Fibroblast of lung (primary cell): ENCODE data around the gene KCTD19. TPM values are rescaled to one million over a fixed set of nuclear protein-coding genes. Genes with fewer than 3 reads are reported as not detected.

Experiments
- DNase-seq, 2 donors: peaks; one replicate each; pipeline versions ENCODE4 v3.0.0 to v3.0.0-alpha.2; 2010; ENCODE audit warnings: low read depth in 2 of 2
- H2AFZ ChIP-seq: 2 replicates; pipeline ENCODE4 v1.5.1; 2012; ENCODE audit warnings: low read length, control low read depth, inconsistent platforms
- H3K27ac ChIP-seq: 2 replicates; pipeline ENCODE4 v1.5.1; 2011; ENCODE audit warnings: low read length, control low read depth; ENCODE audit not compliant: insufficient read depth
- H3K27me3 ChIP-seq: 2 replicates; pipeline ENCODE4 v1.5.1; 2011; ENCODE audit warnings: mild to moderate bottlenecking, low read length; ENCODE audit not compliant: control insufficient read depth, insufficient read depth
- H3K36me3 ChIP-seq: 2 replicates; pipeline ENCODE4 v1.5.1; 2011; ENCODE audit warnings: low read length; ENCODE audit not compliant: control insufficient read depth, insufficient read depth
- H3K4me1 ChIP-seq: 2 replicates; pipeline ENCODE4 v1.5.1; 2011; ENCODE audit warnings: low read length; ENCODE audit not compliant: control insufficient read depth, insufficient read depth; ENCODE audit errors: extremely low read depth
- H3K4me2 ChIP-seq: 2 replicates; pipeline ENCODE4 v1.5.1; 2011; ENCODE audit warnings: low read length, control low read depth; ENCODE audit not compliant: insufficient read depth; ENCODE audit errors: extremely low read depth
- H3K4me3 ChIP-seq, 4 experiments: fragments of 200-600 bp in 1 of 4; sonication (generic) in 1 of 4; replicated peaks in 1 of 4; 2 replicates each; pipeline ENCODE4 v1.5.1; 2011 to 2016; ENCODE audit warnings: low read length in 4 of 4, low read depth in 3 of 4, mild to moderate bottlenecking in 3 of 4, control low read depth in 2 of 4, inconsistent platforms in 1 of 4, mixed read lengths in 1 of 4; ENCODE audit not compliant: insufficient read depth in 1 of 4; ENCODE audit errors: control extremely low read depth in 1 of 4
- H3K79me2 ChIP-seq: 2 replicates; pipeline ENCODE4 v1.5.1; 2012; ENCODE audit warnings: mild to moderate bottlenecking, low read length, inconsistent platforms; ENCODE audit not compliant: control insufficient read depth, insufficient read depth
- H3K9ac ChIP-seq: 2 replicates; pipeline ENCODE4 v1.5.1; 2011; ENCODE audit warnings: mild to moderate bottlenecking, low read length, control low read depth; ENCODE audit not compliant: insufficient read depth
- H3K9me3 ChIP-seq: 2 replicates; pipeline ENCODE4 v1.5.1; 2012; ENCODE audit warnings: low read depth, low read length; ENCODE audit not compliant: control insufficient read depth, insufficient read depth
- H4K20me1 ChIP-seq: 2 replicates; pipeline ENCODE4 v1.5.1; 2011; ENCODE audit warnings: low read length; ENCODE audit not compliant: control insufficient read depth, insufficient read depth; ENCODE audit errors: extremely low read depth
- EZH2 ChIP-seq: IDR thresholded peaks from 2 replicates; pipeline ENCODE4 v1.5.1; 2012; ENCODE audit warnings: low read length, control low read depth, mild to moderate bottlenecking; ENCODE audit errors: missing control alignments
- polyA plus RNA-seq, 2 donors: library from polyadenylated mRNA; depleted of rRNA in 1 of 2; stranded (reverse) in 1 of 2; unstranded in 1 of 2; fragments of >200 nt; gene quantifications; 2 replicates each; pipeline ENCODE4 v1.2.1, GENCODE V29; 2011 to 2012; ENCODE audit warnings: missing spikeins in 1 of 2
- total RNA-seq: library from RNA; depleted of rRNA; stranded (reverse); fragments of >200 nt; gene quantifications from 2 replicates; pipeline ENCODE4 v1.2.1, GENCODE V29; 2014
- TF ChIP-seq, protein P1 (sequence below), 2 donors: IDR thresholded peaks in 1 of 2; conservative IDR thresholded peaks in 1 of 2; 1 replicate in 1 of 2; 2 replicates in 1 of 2; pipeline ENCODE4 v1.5.1; 2011 to 2012; ENCODE audit warnings: low read length in 2 of 2, control low read depth in 1 of 2, inconsistent platforms in 1 of 2, low read depth in 1 of 2, mild to moderate bottlenecking in 1 of 2

The KCTD19 gene
- total and polyA plus RNA-seq, 2 donors (not counting 1 experiment from before 2014, with no cell fraction given) = 0.17 TPM; not detected in 1

DNA sequence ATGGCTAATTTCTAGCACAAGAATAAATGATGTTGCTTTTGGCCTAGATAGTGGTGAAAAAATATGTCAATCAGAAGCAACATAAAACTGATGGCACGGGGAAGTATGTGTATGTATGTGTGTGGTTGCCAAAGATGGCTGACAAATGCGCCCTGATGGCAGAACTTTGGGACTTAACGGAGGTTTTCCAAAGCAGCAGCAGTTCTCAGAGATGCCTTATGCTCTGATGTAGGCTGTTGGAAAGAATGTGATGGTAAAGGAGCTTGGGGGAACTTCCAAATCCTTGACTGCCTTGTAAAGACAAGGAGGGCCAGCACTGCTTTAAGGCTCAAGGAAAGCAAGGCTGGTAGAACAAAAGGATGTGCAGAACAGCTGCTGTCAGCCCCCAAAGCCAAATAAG is 16.0 kb downstream of the KCTD19 start:
- Histone ChIP-seq H3K4me1 (peaks cover 15% of the 10 kb centered on the region), H3K27me3 (no peaks in the 10 kb centered on the region), H3K36me3 (no peaks in the 10 kb centered on the region), H3K79me2 (no peaks in the 10 kb centered on the region), H3K9me3 (no peaks in the 10 kb centered on the region), H4K20me1 (no peaks in the 10 kb centered on the region), H3K4me2 (no peak overlapping the region), H3K9ac (no peak overlapping the region), H3K4me3 (no peak overlapping the region), H3K27ac (no peak overlapping the region), H2AFZ (no peak overlapping the region)
- DNase-seq = no peak
- TF ChIP-seq, protein P1, sequence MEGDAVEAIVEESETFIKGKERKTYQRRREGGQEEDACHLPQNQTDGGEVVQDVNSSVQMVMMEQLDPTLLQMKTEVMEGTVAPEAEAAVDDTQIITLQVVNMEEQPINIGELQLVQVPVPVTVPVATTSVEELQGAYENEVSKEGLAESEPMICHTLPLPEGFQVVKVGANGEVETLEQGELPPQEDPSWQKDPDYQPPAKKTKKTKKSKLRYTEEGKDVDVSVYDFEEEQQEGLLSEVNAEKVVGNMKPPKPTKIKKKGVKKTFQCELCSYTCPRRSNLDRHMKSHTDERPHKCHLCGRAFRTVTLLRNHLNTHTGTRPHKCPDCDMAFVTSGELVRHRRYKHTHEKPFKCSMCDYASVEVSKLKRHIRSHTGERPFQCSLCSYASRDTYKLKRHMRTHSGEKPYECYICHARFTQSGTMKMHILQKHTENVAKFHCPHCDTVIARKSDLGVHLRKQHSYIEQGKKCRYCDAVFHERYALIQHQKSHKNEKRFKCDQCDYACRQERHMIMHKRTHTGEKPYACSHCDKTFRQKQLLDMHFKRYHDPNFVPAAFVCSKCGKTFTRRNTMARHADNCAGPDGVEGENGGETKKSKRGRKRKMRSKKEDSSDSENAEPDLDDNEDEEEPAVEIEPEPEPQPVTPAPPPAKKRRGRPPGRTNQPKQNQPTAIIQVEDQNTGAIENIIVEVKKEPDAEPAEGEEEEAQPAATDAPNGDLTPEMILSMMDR (conservative IDR thresholded peaks at IDR 0.05 in 1 of 2, IDR thresholded peaks at IDR 0.05 in 1 of 2; ENCODE audit: low read depth in 1 of 2, low read length in 2 of 2) = no peak
- TF ChIP-seq EZH2 = no peak

GRCh38 chr16:67305216-67306071 is 21.1 kb downstream of the KCTD19 start:
- Histone ChIP-seq H3K4me2 (no peak overlapping the region), H3K9me3 (no peaks in the 10 kb centered on the region), H4K20me1 (no peaks in the 10 kb centered on the region), H3K36me3 (no peaks in the 10 kb centered on the region), H3K27me3 (no peaks in the 10 kb centered on the region), H3K79me2 (no peaks in the 10 kb centered on the region), H3K4me1 (no peaks in the 10 kb centered on the region), H3K9ac (no peak overlapping the region), H3K4me3 (no peak overlapping the region), H2AFZ (no peak overlapping the region), H3K27ac (no peak overlapping the region)
- TF ChIP-seq EZH2 = no peak
- TF ChIP-seq, protein P1 (conservative IDR thresholded peaks at IDR 0.05 in 1 of 2, IDR thresholded peaks at IDR 0.05 in 1 of 2; ENCODE audit: low read depth in 1 of 2, low read length in 2 of 2) = no peak
- DNase-seq = no peak

- H3K27ac ChIP-seq = no peak overlapping the region
- H3K4me2 ChIP-seq = peak overlapping the region; percentile 13
These were observed 22.5 kb downstream of the KCTD19 start for GRCh38 chr16:67304020-67304419.

More at GRCh38 chr16:67304020-67304419, 22.5 kb downstream of the KCTD19 start:
- H3K9me3 ChIP-seq = no peaks in the 10 kb centered on the region
- no peak overlapping the region for H3K9ac ChIP-seq
- H3K36me3 ChIP-seq = no peaks in the 10 kb centered on the region
- no peaks in the 10 kb centered on the region for H3K27me3 ChIP-seq
- no peaks in the 10 kb centered on the region for H3K4me1 ChIP-seq
- peak in 1 of 2 donors; percentile 51 for DNase-seq
- H4K20me1 ChIP-seq = no peaks in the 10 kb centered on the region
- no peaks in the 10 kb centered on the region for H3K79me2 ChIP-seq
- no peak overlapping the region for H2AFZ ChIP-seq
- no peak overlapping the region for H3K4me3 ChIP-seq
- TF ChIP-seq, protein P1 (conservative IDR thresholded peaks at IDR 0.05 in 1 of 2, IDR thresholded peaks at IDR 0.05 in 1 of 2; ENCODE audit: low read depth in 1 of 2, low read length in 2 of 2) = no peak
- TF ChIP-seq EZH2 = no peak
